ENCODE data around the gene PRRC2C.

GRCh38 chr1:171460018-171460620 is 25.2 kb upstream of the PRRC2C start:
- TF ChIP-seq POLR2A (IDR thresholded peaks at IDR 0.05), result no peak
- TF ChIP-seq, protein P1, sequence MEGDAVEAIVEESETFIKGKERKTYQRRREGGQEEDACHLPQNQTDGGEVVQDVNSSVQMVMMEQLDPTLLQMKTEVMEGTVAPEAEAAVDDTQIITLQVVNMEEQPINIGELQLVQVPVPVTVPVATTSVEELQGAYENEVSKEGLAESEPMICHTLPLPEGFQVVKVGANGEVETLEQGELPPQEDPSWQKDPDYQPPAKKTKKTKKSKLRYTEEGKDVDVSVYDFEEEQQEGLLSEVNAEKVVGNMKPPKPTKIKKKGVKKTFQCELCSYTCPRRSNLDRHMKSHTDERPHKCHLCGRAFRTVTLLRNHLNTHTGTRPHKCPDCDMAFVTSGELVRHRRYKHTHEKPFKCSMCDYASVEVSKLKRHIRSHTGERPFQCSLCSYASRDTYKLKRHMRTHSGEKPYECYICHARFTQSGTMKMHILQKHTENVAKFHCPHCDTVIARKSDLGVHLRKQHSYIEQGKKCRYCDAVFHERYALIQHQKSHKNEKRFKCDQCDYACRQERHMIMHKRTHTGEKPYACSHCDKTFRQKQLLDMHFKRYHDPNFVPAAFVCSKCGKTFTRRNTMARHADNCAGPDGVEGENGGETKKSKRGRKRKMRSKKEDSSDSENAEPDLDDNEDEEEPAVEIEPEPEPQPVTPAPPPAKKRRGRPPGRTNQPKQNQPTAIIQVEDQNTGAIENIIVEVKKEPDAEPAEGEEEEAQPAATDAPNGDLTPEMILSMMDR (IDR thresholded peaks at IDR 0.05), result no peak

Measured in thyroid gland (tissue), 4 donors.